A673 (cell line): ENCODE measurements around the gene C6orf52. TPM values are rescaled to one million over a fixed set of nuclear protein-coding genes. Genes with fewer than 3 reads are reported as not detected.

Experiments
- BruUV-seq: library from RNA; stranded (reverse); fragments of 400-500 nt; replicated peaks from 2 replicates; lab custom pipeline; 2021; lab: Mats Ljungman, UMichigan
- CTCF ChIA-PET: fragments of 300-600 bp; sonication (Branson Sonifier 250); formaldehyde crosslinking; loops from one replicate; lab custom pipeline; 2022; ENCODE audit warnings: antibody characterized with exemption; lab: Charles Lee
- POLR2A ChIA-PET: fragments of 300-600 bp; sonication (Branson Sonifier 250); formaldehyde crosslinking; loops from one replicate; lab custom pipeline; 2022; ENCODE audit warnings: antibody characterized with exemption; ENCODE audit not compliant: low non-redundant PET; lab: Charles Lee
- DNase-seq: peaks from one replicate; pipeline ENCODE4 v3.0.0-alpha.2; 2015; ENCODE audit warnings: low spot score
- H3K27ac ChIP-seq: fragments of 200-600 bp; sonication (generic); 2 replicates; pipeline ENCODE4 v1.5.1; 2016; ENCODE audit warnings: mixed run types, low read depth, mild to moderate bottlenecking, mixed read lengths, antibody characterized with exemption, low read length; ENCODE audit not compliant: poor library complexity, severe bottlenecking
- H3K27me3 ChIP-seq: fragments of 200-600 bp; sonication (generic); replicated peaks from 2 replicates; pipeline ENCODE4 v1.6.1; 2017; ENCODE audit warnings: mixed run types, low read depth, mild to moderate bottlenecking, mixed read lengths, antibody characterized with exemption, low read length; ENCODE audit not compliant: insufficient read depth, poor library complexity
- H3K36me3 ChIP-seq: fragments of 200-600 bp; sonication (generic); 2 replicates; pipeline ENCODE4 v1.6.1; 2016; ENCODE audit warnings: mixed run types, mild to moderate bottlenecking, mixed read lengths, antibody characterized with exemption, low read length; ENCODE audit not compliant: insufficient read depth, poor library complexity, severe bottlenecking
- H3K4me1 ChIP-seq: fragments of 200-600 bp; sonication (generic); 2 replicates; pipeline ENCODE4 v1.6.1; 2017; ENCODE audit warnings: mixed run types, mild to moderate bottlenecking, mixed read lengths, antibody characterized with exemption, low read length; ENCODE audit not compliant: insufficient read depth, poor library complexity, severe bottlenecking
- H3K4me3 ChIP-seq: fragments of 200-600 bp; sonication (generic); 2 replicates; pipeline ENCODE4 v1.5.1; 2016; ENCODE audit warnings: low read depth, mixed run types, mild to moderate bottlenecking, mixed read lengths, low read length; ENCODE audit not compliant: poor library complexity, severe bottlenecking
- H3K9me3 ChIP-seq: fragments of 200-600 bp; sonication (generic); 2 replicates; pipeline ENCODE4 v1.6.1; 2016; ENCODE audit warnings: mixed run types, low read depth, mild to moderate bottlenecking, mixed read lengths, antibody characterized with exemption, low read length; ENCODE audit not compliant: poor library complexity, severe bottlenecking
- EZH2 ChIP-seq: fragments of 200-600 bp; sonication (generic); IDR thresholded peaks from 2 replicates; pipeline ENCODE4 v1.6.1; 2017; ENCODE audit warnings: borderline replicate concordance, low read depth, mild to moderate bottlenecking, mixed read lengths, antibody characterized with exemption, low read length; ENCODE audit not compliant: poor library complexity, severe bottlenecking
- intact Hi-C: fragments of 100-400 bp; cut with micrococcal nuclease; formaldehyde crosslinking; loops from one replicate; pipeline ENCODE4 v1.10.0; 2022; ENCODE audit not compliant: unreplicated experiment
- total RNA-seq: library from RNA; stranded (reverse); gene quantifications from 2 replicates; pipeline ENCODE4 v1.2.3, GENCODE V29; 2021
- TF ChIP-seq, protein P1 (sequence below): fragments of 300-800, 200-600 bp; sonication (generic); conservative IDR thresholded peaks from 2 replicates; pipeline ENCODE4 v1.5.1; 2017; ENCODE audit warnings: low read depth, mild to moderate bottlenecking, antibody characterized with exemption, low read length, moderate library complexity, mixed read lengths

The C6orf52 gene
- total RNA-seq, 1 experiment from 2014 or later = 0.69 TPM

DNA sequence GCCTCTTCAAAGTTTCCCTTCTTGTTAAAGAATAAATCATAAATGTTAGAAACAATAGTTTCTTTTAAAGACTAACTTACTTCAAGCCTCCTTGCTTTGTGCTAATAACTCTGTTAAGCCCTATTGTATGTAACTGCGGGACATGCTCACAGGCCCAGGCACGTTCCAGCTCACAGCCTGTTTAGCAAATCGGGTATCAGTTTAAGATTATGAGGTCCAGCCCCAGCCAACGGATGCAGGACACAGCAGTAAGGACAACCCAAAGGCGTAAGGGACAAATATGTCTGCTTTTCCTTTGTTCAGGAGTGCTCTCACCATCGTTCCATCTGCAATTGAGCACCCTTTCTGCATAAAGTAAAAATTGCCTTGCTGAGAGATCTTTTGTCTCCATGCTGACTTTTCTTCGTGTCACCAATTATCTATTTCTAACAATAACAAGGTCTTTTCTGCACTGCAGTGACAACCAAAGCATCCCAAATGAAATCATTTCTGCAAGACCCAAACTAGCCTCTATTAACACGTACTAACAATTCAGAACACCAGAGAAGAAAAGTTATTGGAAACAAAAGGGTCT is 1.4 kb downstream of the C6orf52 start:
- TF ChIP-seq, protein P1, sequence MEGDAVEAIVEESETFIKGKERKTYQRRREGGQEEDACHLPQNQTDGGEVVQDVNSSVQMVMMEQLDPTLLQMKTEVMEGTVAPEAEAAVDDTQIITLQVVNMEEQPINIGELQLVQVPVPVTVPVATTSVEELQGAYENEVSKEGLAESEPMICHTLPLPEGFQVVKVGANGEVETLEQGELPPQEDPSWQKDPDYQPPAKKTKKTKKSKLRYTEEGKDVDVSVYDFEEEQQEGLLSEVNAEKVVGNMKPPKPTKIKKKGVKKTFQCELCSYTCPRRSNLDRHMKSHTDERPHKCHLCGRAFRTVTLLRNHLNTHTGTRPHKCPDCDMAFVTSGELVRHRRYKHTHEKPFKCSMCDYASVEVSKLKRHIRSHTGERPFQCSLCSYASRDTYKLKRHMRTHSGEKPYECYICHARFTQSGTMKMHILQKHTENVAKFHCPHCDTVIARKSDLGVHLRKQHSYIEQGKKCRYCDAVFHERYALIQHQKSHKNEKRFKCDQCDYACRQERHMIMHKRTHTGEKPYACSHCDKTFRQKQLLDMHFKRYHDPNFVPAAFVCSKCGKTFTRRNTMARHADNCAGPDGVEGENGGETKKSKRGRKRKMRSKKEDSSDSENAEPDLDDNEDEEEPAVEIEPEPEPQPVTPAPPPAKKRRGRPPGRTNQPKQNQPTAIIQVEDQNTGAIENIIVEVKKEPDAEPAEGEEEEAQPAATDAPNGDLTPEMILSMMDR = no peak
- TF ChIP-seq EZH2 = no peak
- ChIA-PET CTCF (no interaction called here), POLR2A (no interaction called here)
- H3K4me3 ChIP-seq = peak overlapping the region; percentile 66
- no TSS peak for BruUV-seq
- intact Hi-C loops = no loop called here
- H3K4me1 ChIP-seq = peaks cover 7% of the 10 kb centered on the region
- peak overlapping the region; percentile 99 for H3K27ac ChIP-seq
- no peaks in the 10 kb centered on the region for H3K9me3 ChIP-seq
- H3K27me3 ChIP-seq = peaks cover 7% of the 10 kb centered on the region
- peaks cover 12% of the 10 kb centered on the region for H3K36me3 ChIP-seq
- DNase-seq = no peak

DNA sequence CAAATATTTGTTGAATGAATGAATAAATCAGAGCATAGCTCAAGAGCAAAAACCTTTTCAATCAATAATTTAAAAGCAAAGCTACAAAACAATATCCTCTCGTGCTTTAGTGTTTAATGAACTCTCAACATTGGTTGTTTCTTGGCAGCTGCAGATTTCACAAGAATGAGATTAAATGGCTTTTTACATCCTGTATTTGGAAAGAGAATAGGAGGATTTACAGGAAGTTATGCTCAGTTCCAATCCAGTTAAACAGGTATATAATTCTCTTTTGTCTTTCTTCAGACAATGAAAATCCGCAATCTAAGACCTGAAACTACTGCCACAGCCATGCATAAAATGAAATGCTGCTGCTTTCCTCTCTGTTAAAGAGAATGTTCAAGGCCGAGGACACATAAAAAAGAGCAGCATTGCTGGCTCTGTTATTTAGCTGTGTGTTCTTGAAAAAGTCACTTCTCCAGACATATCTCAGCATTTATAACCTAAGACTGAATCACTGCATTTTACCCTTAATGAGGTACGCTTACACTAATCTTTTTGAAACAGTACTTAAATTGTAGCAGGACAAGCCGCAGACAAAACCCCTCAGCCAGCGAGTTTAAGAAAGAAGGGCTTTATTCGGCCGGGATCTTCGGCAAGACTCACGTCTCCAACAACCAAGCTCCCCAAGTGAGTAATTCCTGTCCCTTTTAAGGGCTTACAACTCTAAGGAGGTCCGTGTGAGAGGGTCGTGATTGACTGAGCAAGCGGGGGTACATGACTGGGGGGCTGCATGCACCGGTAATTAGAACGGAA is 3.6 kb downstream of the C6orf52 start:
- no peak for TF ChIP-seq EZH2
- TF ChIP-seq, protein P1 = no peak
- H3K4me1 ChIP-seq = peaks cover 4% of the 10 kb centered on the region
- ChIA-PET POLR2A (interaction anchor here (0.9 kb wide), 1 partner anchor 32 kb away, joined by 4 read pairs; the partner anchor contains the start of gene TMEM14C), CTCF (no interaction called here)
- H3K27me3 ChIP-seq = peaks cover 29% of the 10 kb centered on the region
- no peak for DNase-seq
- no peaks in the 10 kb centered on the region for H3K9me3 ChIP-seq
- no peak overlapping the region for H3K4me3 ChIP-seq
- no peaks in the 10 kb centered on the region for H3K36me3 ChIP-seq
- H3K27ac ChIP-seq = no peak overlapping the region
- no TSS peak for BruUV-seq
- intact Hi-C loops = no loop called here

DNA sequence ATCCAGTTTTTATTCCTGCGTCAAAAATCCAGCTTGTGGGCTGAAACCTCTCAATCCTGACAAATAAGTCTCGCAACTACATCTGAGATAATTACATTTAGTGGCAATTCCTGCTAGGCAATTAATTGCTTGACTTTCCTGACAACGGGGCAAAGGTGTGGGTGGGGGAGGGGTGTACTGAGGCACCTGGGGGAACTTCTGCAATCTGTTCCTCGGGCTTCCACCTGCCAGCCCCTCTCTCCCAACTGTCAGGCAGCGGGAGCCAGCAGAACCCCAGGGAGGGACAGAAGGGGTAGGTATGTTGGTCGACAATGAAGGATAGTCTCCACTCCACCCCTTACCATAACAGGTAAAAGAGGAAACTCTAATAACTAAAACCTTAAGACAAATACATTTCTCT is 6.8 kb downstream of the C6orf52 start:
- Histone ChIP-seq H3K36me3 (no peaks in the 10 kb centered on the region), H3K27ac (no peak overlapping the region), H3K27me3 (peaks cover 47% of the 10 kb centered on the region), H3K9me3 (no peaks in the 10 kb centered on the region), H3K4me1 (no peaks in the 10 kb centered on the region), H3K4me3 (no peak overlapping the region)
- ChIA-PET CTCF (no interaction called here), POLR2A (no interaction called here)
- BruUV-seq = no TSS peak
- no peak for DNase-seq
- TF ChIP-seq EZH2 = no peak
- TF ChIP-seq, protein P1 = no peak
- intact Hi-C loops = no loop called here
